PC-3 (cell line): ENCODE results near the gene CABP1.

Experiments used
- CTCF ChIP-seq: fragments of 300-600 bp; sonication (generic); conservative IDR thresholded peaks from 2 replicates; pipeline ENCODE4 v1.5.1; 2017; ENCODE audit warnings: antibody characterized with exemption, low read depth, mild to moderate bottlenecking, low read length
- EZH2 ChIP-seq: fragments of 300-600 bp; sonication (generic); IDR thresholded peaks from one replicate; pipeline ENCODE4 v1.6.1; 2017; ENCODE audit warnings: antibody characterized with exemption, mild to moderate bottlenecking, low read length; ENCODE audit not compliant: unreplicated experiment

GRCh38 chr12:120658286-120659150 lies 18.1 kb downstream of the CABP1 start:
- TF ChIP-seq CTCF (no peak), EZH2 (no peak)
